ENCODE data around the gene KCMF1. TPM values are rescaled to one million over a fixed set of nuclear protein-coding genes. Genes with fewer than 3 reads are reported as not detected.

KCMF1 gene
- total and polyA plus RNA-seq, 4 donors, result 15.8 to 71.0 (median 47.4) TPM

DNA sequence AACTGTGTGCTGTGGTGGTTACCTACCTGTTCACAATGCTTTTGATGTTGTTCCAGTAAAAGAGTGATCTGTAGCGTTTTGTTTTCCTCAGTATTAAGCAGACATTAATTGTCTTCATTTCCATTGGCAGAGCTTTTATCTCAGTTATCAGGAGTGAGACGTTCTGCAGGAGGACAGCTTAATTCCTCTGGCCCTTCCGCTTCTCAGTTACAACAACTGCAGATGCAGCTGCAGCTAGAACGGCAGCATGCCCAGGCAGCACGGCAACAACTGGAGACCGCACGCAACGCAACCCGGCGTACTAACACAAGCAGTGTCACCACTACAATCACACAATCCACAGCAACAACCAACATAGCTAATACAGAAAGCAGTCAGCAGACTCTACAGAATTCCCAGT lies 78.3 kb downstream of the KCMF1 start:
- no peak overlapping the region for H3K9ac ChIP-seq (ENCODE audit: insufficient read depth in 1 of 2, low read length in 2 of 2)
- no peaks in the 10 kb centered on the region for H3K9me3 ChIP-seq (ENCODE audit: control insufficient read depth in 4 of 4, insufficient read depth in 3 of 4, low read length in 3 of 4)
- H3K27ac ChIP-seq (ENCODE audit: low read depth in 1 of 2, low read length in 1 of 2), result no peak overlapping the region
- DNase-seq (no peak), ATAC-seq (ENCODE audit: insufficient read depth, low FRiP score) (no peak)
- peaks cover 16 to 41% (median 26%) of the 10 kb centered on the region in 4 donors for H3K36me3 ChIP-seq (ENCODE audit: control insufficient read depth in 4 of 4, insufficient read depth in 4 of 4, low read length in 4 of 4)
- no peaks in the 10 kb centered on the region for H3K4me1 ChIP-seq (ENCODE audit: control insufficient read depth in 5 of 5, insufficient read depth in 5 of 5, low read length in 5 of 5)
- 89 to 90% methylated on average over 10 of the region's 10 CpGs for WGBS, 2 donors
- TF ChIP-seq, protein P1, sequence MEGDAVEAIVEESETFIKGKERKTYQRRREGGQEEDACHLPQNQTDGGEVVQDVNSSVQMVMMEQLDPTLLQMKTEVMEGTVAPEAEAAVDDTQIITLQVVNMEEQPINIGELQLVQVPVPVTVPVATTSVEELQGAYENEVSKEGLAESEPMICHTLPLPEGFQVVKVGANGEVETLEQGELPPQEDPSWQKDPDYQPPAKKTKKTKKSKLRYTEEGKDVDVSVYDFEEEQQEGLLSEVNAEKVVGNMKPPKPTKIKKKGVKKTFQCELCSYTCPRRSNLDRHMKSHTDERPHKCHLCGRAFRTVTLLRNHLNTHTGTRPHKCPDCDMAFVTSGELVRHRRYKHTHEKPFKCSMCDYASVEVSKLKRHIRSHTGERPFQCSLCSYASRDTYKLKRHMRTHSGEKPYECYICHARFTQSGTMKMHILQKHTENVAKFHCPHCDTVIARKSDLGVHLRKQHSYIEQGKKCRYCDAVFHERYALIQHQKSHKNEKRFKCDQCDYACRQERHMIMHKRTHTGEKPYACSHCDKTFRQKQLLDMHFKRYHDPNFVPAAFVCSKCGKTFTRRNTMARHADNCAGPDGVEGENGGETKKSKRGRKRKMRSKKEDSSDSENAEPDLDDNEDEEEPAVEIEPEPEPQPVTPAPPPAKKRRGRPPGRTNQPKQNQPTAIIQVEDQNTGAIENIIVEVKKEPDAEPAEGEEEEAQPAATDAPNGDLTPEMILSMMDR (IDR thresholded peaks at IDR 0.05; ENCODE audit: control extremely low read depth, extremely low read depth), result no peak
- no peak overlapping the region for H3K4me3 ChIP-seq
- no peaks in the 10 kb centered on the region for H3K27me3 ChIP-seq (ENCODE audit: control insufficient read depth in 3 of 3, insufficient read depth in 3 of 3, low read length in 2 of 3)

GRCh38 chr2:85053802-85054201 lies 82.8 kb downstream of the KCMF1 start:
- no peak overlapping the region for H3K27ac ChIP-seq (ENCODE audit: low read depth in 1 of 2, low read length in 1 of 2)
- no peak for ATAC-seq (ENCODE audit: insufficient read depth, low FRiP score)
- DNase-seq, result no peak

GRCh38 chr2:85057226-85057962 lies 86.4 kb downstream of the KCMF1 start:
- H3K36me3 ChIP-seq (ENCODE audit: control insufficient read depth in 4 of 4, insufficient read depth in 4 of 4, low read length in 4 of 4), result peaks cover 0 to 16% (median 5%) of the 10 kb centered on the region in 4 donors
- no peaks in the 10 kb centered on the region for H3K4me1 ChIP-seq (ENCODE audit: control insufficient read depth in 5 of 5, insufficient read depth in 5 of 5, low read length in 5 of 5)
- H3K9ac ChIP-seq (ENCODE audit: insufficient read depth in 1 of 2, low read length in 2 of 2), result no peak overlapping the region
- 51 to 70% methylated on average over 15 of the region's 15 CpGs for WGBS, 2 donors
- TF ChIP-seq, protein P1 (IDR thresholded peaks at IDR 0.05; ENCODE audit: control extremely low read depth, extremely low read depth), result no peak
- H3K27ac ChIP-seq (ENCODE audit: low read depth in 1 of 2, low read length in 1 of 2), result no peak overlapping the region
- no peak overlapping the region for H3K4me3 ChIP-seq
- H3K9me3 ChIP-seq (ENCODE audit: control insufficient read depth in 4 of 4, insufficient read depth in 3 of 4, low read length in 3 of 4), result no peaks in the 10 kb centered on the region
- H3K27me3 ChIP-seq (ENCODE audit: control insufficient read depth in 3 of 3, insufficient read depth in 3 of 3, low read length in 2 of 3), result peaks cover 0 to 3% (median 0%) of the 10 kb centered on the region in 3 donors
- DNase-seq (peak in 1 of 3 donors; percentile 5), ATAC-seq (ENCODE audit: insufficient read depth, low FRiP score) (no peak)

More at GRCh38 chr2:85053802-85054201, 82.8 kb downstream of the KCMF1 start:
- 72 to 77% methylated on average over 6 of the region's 6 CpGs for WGBS, 2 donors
- H3K9me3 ChIP-seq (ENCODE audit: control insufficient read depth in 4 of 4, insufficient read depth in 3 of 4, low read length in 3 of 4), result no peaks in the 10 kb centered on the region
- TF ChIP-seq, protein P1 (IDR thresholded peaks at IDR 0.05; ENCODE audit: control extremely low read depth, extremely low read depth), result no peak
- no peak overlapping the region for H3K9ac ChIP-seq (ENCODE audit: insufficient read depth in 1 of 2, low read length in 2 of 2)
- H3K27me3 ChIP-seq (ENCODE audit: control insufficient read depth in 3 of 3, insufficient read depth in 3 of 3, low read length in 2 of 3), result no peaks in the 10 kb centered on the region
- no peak overlapping the region for H3K4me3 ChIP-seq
- H3K36me3 ChIP-seq (ENCODE audit: control insufficient read depth in 4 of 4, insufficient read depth in 4 of 4, low read length in 4 of 4), result peaks cover 5 to 26% (median 16%) of the 10 kb centered on the region in 4 donors
- no peaks in the 10 kb centered on the region for H3K4me1 ChIP-seq (ENCODE audit: control insufficient read depth in 5 of 5, insufficient read depth in 5 of 5, low read length in 5 of 5)
